NCI-H1092 treated with DMSO at 0.1 percent for 48 hours (cell line): ENCODE results near the gene MAN2B2.

Experiments
- DNase-seq: peaks from one replicate; lab custom pipeline; 2025; lab: John Stamatoyannopoulos, UW

MAN2B2 gene

GRCh38 chr4:6546681-6547447 lies 28.1 kb upstream of the MAN2B2 start:
- DNase-seq: peak; percentile 67

- peak; percentile 25 for DNase-seq
Measured at GRCh38 chr4:6548201-6548881, 26.6 kb upstream of the MAN2B2 start.

- no peak for DNase-seq
Measured at GRCh38 chr4:6548882-6549230, 26.1 kb upstream of the MAN2B2 start.

GRCh38 chr4:6549445-6549844 lies 25.5 kb upstream of the MAN2B2 start:
- peak; percentile 3 for DNase-seq

DNA sequence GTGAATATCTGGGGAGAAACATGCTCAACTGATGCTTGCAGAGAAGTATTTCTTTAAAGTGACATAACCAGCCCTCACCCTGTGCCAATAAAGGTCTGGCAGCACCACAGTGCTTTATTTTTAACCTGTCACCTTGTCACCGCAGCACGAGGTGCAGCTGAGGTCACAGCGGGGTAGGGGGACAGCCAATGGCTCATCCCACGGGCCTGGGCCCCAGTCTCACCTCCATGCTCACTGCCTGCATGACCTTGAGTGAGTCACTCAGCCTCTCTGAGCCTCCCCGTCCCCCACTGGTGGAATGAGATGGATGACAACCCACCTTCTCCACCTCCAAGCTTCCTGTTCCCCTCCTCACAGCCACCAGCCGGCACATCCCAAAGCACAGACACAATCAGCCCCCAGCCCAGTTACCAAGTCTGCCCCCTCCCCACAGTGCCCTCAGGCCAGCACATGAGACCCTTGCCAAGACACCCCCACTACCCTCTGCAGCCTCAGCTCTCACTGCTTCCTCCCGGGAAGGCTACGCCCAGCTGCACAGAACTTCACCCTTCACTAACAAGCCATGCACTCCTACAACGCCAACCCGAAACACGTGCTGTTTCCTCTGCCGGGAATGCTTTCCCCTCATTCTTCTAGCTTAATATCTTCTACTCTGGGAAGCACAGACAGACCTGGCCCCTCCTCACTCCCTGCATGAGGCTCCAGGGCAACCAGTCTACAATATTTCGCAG lies 24.9 kb upstream of the MAN2B2 start:
- no peak for DNase-seq

DNA sequence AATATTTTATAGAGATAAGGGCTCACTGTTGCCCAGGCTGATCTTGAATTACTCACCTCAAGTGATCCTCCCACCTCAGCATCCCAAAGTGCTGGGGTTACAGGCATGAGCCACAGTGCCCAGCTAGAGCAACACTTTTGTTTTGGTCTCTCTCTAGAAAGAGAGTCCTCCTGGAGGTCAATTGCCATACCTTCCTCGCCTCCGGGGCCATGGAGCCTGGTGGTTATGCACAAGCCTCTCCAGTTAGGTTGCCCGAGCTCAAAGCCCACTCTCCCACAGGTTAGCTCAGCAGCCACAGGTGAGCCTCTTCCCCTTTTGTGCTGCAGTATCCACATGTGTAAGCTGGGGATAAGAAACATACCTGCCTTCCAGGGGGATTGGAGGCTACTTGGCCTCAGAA lies 24.2 kb upstream of the MAN2B2 start:
- no peak for DNase-seq

DNA sequence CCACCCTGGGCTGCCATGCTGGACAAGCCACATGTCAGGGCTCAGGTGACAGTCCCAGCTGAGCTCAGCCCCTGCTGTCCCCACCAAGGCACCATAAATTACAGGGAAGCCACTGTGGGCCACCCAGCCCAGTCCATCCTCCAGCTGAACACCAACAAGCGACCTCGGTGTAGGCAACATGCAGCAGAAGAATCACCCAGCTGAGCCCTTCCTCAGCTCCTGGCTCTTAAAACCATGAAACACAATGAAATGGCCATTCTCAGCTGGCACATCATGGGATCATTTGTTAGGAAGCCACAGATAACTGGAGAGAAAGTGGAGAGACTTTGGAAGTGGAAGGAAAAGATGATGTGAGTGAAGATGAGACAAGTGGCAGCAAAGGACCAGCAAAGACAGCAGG lies 23.3 kb upstream of the MAN2B2 start:
- no peak for DNase-seq

DNA sequence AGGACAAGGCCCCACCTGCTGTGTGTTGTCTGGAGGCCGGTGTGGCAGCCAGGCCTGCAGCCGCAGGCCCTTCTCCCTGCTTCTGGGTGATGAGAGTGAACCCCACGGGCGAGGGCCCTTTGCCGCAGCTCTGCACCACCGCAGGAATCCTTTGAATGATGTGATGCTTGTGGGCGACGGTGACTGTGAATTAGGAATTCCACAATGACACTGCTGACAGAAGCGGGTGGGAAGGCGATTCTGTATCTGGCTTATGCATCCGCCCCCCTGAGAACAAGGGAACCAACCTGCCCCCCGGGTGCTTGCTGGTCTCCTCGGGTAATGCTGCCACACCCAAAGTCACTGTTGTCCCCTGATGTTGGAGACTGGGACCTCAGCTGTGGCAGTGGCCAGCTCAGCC lies 19.5 kb upstream of the MAN2B2 start:
- no peak for DNase-seq

DNA sequence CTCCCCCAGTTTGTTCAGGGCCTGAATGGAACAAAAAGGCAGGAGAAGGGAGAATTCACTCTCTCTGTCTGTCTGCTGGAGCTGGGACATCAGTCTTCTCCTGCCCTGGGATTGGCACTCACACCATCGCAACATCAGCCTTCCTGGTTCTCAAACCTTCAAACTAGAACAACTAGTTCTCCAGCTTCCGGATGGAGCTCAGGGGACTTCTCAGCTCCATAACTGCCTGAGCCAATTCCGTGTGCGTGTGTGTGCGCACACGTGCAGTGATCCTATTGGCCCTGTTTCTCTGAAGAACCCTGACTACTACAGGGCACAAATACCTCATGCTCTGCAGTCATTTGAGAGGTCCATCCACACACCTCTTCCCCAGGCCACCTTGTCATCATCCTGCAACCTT lies 18.7 kb upstream of the MAN2B2 start:
- no peak for DNase-seq

DNA sequence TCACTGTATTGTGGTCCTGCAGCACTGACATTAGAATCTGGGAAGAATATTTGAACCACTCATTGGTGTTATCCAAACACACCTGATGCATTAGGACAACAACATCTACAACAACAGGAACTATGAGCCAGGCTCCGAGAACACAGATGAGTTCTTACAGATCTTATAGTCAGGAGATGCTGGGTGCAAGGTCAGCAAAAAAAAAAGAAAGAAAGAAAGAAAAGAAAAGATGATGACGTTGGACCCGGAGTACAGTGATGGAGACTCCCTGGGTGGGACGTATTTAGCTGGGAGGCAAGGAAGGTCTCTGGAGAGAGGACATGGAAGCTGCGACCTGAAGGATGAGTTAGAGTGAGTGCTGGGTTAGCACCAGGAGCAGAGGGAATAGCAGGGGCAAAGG lies 17.8 kb upstream of the MAN2B2 start:
- DNase-seq: no peak

GRCh38 chr4:6557856-6558255 lies 17.1 kb upstream of the MAN2B2 start:
- no peak for DNase-seq

DNA sequence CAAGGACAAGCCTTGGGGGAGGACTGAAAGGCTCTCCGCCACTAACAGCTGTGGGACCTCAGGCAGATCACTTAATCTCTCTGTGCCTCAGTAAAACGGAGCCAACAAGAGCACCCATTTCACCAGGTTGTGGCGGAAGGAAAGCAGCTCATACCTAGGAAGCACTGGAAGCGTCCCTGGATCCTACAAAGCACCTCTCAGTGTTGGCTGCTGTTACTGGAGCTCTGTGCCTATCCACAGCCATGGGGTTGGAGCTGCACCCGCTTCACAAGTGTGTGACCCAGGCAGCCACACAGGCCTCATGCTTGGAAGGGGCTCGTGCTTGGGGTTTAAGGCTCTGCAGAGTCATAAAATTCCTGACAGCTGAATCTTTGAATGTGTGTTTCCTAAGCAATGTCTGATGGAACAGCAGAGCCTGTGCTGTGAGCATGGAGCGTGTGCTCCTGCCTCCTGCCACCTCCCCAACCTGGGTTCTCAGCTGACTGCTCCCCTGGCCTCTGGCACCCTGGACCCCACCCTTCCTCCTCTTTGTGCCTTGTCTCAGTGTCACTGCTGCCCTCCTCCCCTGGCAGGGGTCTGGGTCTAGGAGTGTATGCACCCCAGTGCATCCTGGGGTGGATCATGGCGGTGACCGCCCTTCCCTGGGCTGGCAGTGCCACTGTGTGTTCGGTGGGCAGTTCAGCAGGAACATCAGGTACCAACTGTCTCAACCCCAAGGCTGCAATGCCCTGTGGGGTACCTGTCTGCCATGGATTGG lies 14.4 kb upstream of the MAN2B2 start:
- no peak for DNase-seq

DNA sequence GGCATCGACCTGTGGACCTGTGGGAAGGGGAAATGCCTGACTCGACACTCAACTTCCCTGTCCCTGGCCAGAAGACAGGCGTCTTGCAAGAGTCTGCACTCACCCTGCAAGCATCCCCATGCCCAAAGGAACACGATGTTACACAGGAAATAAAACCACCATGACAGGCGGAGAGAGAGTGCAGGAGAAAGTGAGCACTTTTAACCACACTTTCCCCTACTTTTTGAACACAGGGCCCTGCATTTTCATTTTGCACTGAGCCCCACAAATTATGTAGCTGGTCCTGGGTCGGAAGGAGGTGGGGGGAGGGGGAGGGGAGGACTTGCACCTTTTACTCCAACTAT lies 13.8 kb upstream of the MAN2B2 start:
- DNase-seq: no peak

DNA sequence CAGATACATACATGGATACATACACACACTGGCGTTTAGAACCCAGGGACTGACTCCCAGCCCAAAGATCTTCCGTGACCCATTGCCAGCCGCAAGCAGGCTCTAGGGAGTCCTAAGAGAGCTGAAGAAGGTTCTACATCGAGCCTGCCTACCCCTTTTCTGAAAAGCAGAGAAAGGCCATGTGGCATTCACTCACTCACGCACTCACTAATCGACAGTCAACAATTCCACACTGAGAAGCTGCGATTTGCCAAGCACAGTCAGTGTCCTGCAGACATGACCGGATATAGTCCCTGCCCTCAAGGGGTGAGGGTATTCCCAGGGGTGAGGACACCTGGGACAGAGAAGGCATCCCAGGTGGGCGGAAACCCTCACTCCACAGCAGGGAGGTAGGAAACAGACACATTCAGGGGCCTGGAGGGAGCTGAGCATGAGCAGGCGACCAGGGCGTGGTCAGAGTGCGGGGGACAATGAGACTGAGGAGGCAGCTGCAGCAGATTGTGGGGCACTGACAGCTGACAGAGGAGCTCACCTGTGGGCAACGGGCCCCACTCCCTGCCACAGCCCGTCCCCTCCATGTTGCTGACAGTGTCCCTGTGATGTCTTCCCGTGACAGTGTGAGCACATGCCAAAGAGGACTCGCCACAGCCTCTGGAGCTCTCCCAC lies 13.2 kb upstream of the MAN2B2 start:
- DNase-seq: no peak

GRCh38 chr4:6562931-6563901 lies 11.8 kb upstream of the MAN2B2 start:
- peak; percentile 5 for DNase-seq

- no peak for DNase-seq
Measured at GRCh38 chr4:6563935-6564645, 10.9 kb upstream of the MAN2B2 start.

GRCh38 chr4:6565691-6566390 lies 9.1 kb upstream of the MAN2B2 start:
- DNase-seq: no peak

DNA sequence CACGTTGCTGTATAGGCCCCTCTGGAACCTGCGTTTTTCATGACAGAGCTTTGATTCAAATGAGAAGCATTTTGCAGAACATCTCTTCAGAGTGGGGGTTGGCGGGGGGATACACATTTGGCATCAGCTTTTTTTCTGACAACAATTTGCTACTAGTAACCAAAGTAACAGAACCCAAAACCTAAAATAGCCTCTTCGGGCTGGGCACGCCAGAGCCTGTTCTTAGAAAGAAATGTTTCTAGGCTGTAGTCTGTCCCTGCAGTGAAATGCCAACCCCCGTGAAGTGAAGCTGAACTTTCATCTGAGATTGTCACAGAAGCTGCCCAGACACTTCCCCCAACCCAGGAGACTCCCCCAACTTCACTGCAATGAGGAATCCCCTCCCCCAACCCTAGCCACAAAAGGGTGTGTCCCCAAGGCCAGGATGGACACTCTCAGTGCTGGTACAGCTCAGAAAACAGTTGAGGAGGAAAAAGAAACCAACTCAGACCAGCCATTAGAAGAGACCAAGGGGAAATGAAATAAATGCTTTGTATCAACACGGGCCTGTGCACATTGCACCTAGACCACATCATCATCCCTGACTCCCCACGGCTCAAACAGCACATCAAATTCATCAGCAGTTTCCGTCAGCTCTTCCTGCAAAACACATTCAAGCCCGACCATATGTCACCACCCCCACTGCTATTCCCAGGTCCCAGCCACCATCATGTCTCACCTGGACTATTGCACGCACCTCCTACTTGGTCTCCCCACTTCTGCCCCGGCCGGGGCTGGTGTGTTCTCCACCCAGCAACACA lies 8.4 kb upstream of the MAN2B2 start:
- DNase-seq: no peak

- no peak for DNase-seq
Measured at GRCh38 chr4:6567218-6567617, 7.8 kb upstream of the MAN2B2 start.
